GM18508 (cell line): ENCODE data around the gene TSHR.
"Not testable (repeated sequence)": the region's sequence is repeated elsewhere in the genome, so short reads cannot be mapped to it uniquely, and the experiment has no call there.

Experiments used
- ATAC-seq: cut with Tn5 transposase; IDR thresholded peaks from one replicate; pipeline ENCODE4 v1.9.1; 2021; ENCODE audit warnings: moderate number of reproducible peaks; ENCODE audit not compliant: insufficient read depth, unreplicated experiment

The TSHR gene

DNA sequence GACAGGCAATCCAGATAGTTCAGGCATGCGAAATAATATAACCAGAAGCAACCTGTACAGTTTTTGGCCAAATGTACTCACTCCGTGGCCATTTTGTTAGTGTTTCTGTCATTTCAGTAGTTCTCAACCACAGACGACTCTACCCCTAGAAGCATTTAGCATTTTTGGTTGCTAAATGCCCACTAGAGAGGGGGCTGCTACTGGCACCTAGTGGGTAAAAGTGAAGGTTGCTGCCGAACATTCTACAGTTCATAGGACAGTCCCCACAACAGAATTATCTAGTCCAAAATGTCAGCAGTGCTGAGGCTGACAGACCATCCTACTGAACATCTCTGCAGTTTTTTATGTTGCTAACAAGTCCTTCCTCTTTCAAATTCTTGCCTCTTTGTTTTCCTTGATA, 107.4 kb downstream of the TSHR start:
- ATAC-seq = peak; percentile 75

DNA sequence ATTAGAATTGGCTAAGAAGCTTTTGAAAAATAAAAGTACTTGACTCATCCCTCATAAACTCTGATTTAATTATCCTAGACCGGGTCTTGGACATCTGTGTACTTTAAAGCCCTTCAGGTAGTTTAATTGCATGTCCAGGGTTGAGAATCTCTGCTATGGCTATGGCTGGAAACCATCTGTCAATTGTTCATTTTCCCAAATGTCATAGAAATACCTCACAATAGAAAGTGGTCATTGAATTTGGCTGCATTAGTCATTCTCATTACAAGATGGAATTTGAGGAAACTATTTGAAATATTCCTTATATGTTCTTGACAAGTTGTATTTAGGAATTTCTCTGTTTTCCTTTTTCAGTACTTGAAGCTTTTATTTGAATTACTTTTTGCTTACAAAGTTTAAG, 111.3 kb downstream of the TSHR start:
- no peak for ATAC-seq

DNA sequence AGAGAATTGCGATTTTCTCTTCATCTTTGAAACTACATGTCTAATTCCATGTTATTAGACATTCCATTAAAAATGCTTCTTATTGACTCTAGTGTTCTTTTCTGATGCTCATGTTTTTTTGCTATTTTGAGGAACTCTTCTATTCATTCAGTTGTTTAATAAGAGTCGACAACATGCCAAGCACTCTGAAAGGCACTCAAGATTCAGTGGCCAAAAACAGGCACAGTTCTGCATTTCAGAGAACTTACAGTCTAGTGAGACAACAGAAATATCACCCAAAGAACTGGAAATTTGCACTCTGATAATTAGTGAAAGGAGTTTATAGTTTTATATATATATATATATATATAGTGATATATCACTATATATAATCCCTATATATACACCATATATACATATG, 111.7 kb downstream of the TSHR start:
- no peak for ATAC-seq

DNA sequence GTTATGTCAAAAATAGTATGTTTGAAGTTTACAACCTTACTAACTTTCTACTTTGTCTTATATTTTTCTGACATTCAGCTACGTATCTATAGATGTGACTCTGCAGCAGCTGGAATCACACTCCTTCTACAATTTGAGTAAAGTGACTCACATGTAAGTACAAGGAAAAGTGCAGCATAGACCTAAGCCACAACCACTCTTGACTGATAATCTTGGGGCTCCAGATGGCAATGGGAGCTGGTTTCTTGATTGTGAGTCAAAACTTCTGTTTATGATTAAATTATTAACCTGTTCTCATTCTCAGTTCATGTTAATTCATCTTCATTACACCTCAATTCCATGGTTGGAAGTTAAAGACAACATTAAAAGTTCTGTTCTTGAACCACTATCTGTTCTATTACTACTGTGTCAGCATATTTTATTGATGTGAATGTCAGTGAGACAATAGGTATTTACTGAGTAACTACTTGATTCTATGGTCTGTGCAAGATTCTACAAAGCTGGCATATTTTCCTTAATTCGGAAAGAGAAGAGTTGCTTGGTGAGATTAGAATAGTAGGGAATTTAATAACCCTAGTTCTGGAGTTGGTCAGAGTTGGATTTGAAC, 112.9 kb downstream of the TSHR start:
- no peak for ATAC-seq

DNA sequence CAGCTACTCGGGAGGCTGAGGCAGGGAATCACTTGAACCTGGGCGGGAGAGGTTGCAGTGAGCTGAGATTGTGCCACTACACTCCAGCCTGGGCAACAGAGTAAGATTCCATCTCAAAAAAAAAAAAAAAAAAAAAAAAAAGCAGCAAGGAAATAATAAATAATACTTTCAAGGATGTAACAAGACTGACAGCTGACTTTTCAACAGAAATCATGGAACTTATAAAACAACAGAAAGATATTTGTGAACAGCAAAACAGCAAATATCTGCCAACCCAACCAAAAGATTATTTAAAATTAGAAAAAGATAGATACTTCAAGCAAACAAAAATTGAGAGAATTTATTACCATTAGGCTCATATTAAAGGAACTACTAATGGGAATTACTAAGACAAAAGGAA, 115.1 kb downstream of the TSHR start:
- no peak for ATAC-seq

DNA sequence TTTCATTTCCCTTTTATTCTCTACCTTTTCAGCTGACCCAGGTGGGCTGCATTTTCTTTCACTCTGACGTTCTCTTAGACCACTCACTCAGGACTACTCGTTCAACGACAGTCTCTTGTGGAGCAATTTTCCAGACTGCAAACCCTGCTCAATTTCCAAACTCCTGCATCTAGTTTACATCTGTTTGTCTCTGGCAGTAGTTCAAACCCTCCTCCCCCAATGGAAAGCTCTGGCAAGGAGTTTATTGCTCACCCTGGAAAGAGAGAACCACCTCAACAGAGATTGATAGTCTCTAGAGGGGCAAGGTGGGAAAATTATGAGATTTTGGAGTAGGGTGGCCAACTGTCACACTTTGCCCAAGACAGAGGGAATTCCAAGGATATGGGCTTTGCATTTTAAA, 130.2 kb downstream of the TSHR start:
- no peak for ATAC-seq

DNA sequence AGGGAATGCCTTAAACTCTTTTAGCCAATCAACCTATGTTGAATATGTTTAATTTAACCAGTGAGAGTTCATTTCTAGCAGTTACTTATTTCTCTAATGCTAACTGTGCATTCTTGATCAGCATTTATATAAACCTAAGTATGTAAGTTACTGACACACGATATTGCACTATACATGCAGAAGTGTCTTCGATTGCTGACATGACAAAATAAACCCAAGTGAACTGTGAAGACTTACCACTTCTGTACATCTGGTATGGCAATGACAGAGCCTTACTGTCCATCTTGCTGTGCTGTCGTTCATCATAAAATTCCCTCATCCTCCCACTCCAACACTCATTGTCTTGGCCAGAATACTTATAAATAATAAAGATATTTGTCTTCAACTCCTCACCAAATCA, 131.8 kb downstream of the TSHR start:
- ATAC-seq = no peak

DNA sequence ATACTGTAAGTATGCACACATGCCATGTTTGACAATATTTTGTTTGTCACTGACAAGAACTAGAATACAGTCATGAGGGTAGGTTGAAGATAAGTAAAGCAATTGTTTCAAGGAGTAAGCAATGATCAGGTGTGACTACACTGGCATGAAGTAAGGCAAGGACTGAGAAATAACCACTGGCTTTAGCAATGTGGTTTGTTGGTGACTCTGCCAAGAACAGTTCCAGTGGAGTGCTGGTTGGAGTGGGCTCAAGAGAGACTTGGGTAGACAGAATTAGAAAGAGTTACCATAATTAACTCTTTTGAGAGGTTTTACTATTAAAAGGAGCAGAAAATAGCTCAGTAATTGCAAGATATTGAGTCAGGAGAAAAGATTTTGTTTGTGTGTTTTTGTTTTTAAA, 135.7 kb downstream of the TSHR start:
- ATAC-seq = no peak

DNA sequence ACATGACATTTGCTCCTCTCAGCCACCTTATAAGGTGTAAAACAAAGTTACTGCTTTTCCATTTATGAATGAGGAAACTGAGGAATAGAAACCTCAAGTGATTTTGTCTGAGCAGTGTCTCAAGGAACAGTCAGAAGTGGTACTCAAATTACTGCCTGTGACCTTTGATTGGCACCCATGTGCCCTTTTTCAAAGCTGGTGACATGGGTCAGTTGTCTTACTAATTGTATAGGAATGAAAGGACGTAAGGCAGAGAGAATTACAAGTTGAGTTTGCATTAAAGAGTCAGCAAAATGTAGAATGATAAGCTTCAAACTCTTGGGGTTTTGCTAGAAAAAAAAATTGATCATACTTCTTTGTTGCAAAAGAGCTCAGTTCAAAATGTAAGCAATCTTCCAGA, 136.2 kb downstream of the TSHR start:
- ATAC-seq = no peak

DNA sequence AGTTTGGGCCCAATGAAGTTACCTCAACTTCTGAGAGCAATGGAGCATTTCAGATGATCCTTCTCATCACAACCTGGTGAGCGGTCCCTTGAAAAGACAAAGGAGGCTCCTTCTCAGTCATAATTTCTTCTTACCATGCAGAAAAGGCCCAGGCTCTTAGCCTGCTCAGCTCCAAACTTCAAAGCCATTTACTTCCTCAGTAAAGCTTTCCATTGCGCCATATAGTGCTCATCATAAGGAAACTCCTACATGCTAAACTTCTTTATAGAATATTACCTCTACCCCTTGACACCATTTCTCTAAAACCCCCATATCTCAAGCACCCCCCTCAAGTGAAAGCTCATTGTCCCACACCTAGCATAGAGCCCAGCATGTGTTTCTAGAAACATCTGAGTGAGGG, 138.2 kb downstream of the TSHR start:
- no peak for ATAC-seq

DNA sequence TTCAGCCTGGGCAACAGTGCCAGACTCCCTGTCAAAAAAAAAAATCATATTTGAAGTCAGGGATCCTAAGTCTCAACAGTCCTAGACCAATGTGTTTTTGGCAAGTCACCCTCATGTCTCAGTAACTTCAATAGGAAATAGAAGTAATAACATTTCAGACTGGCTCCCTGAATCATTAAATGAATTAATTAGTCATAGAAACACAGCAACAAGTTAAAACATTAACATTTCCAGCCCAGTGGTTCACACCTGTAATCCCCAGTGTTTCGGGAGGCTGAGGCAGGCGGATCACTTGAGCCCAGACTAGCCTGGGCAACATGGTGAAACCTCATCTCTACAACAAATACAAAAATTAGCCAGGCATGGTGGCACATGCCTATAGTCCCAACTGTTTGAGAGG, 140.1 kb downstream of the TSHR start:
- ATAC-seq = no peak

DNA sequence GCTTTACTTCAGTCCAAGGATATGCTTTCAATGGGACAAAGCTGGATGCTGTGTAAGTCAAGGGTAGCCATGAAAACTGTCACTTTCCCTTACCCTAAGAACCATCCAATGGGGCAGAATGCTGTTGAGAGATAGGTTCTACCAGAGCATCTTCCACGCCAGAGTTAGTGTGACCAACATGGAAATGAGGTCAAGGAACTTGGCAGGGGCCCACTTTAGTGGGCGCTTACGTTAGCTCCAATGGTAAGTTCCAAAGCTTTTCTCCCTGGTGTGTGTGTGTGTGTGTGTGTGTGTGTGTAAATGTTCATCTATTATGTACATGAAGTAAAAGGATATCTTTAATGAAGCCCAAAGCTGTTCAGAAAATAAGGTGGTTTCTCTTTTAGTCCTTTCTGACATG, 141.2 kb downstream of the TSHR start:
- ATAC-seq = no peak

DNA sequence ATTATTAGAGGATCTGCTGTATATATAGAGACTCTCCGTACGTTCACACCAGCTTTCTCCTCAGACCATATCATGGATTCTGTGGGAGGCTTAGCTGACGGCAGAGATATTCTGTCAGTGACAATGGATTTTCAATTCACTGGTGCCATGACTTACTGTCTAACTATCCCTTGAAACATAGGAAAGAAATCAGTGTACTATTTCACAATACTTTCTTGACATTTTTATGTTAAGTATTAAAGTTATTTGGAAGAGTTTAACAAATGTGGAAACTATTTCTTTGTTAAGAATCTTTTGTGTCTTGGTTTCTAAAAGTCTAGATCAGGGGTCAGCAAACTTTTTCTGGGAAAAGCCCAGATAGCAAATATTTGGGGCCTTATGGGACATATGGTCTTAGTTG, 146.8 kb downstream of the TSHR start:
- ATAC-seq = no peak

DNA sequence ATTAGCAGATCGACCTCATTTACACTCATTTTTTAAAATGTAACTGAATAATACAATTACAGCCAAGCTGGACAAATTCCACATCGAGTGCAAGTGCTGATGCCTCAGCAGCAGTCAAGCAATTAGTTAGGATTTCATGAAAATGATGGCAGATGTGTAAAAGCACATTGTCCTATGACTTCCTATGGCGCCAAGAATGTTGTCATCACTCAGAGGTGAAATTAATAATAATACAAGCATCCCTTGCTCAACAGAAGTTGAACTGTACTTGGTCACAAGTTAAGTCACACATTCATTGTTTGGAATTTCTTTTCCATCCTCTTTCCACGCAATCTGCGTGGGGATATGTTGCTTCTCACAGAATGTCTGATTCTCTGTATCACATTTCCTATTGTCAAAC, 148.0 kb downstream of the TSHR start:
- ATAC-seq = no peak

DNA sequence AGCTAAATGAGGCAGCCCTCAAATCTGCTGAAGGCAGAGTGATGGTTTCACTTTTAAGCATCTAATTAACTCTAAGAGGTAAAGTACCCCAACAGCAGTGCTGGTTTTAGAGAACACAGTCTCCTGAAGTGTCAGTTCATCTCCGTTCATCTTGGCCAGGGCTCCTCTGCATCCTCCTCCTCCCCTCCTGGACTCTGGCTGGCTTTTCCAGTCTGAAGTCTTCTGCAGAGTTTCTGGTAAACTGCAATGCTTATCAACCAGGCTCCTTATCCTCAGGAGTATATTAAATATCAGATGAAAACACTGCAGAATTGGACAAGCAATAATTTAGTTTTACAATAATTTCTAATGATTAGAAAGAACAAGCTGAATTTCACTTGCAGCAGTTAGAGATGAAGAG, 150.0 kb downstream of the TSHR start:
- ATAC-seq = no peak

DNA sequence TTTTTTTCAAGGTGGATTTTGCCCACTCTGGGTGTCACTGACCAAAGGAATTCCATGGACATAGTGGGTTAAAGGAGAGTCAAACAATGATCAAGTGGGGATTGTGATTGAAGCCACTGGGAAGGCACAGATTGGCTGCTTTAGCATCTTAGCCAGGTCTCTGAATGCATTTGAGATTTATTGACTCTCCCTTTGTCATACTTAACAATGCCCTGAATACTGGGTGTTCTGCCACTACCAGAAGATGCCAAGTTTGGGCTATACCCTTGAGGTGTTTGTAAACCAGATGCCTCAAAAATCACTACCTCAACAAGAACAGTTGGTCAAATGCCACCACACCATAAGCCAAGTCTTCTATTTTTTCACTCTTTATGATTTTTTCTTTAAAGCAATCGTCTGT, 150.5 kb downstream of the TSHR start:
- ATAC-seq = no peak

DNA sequence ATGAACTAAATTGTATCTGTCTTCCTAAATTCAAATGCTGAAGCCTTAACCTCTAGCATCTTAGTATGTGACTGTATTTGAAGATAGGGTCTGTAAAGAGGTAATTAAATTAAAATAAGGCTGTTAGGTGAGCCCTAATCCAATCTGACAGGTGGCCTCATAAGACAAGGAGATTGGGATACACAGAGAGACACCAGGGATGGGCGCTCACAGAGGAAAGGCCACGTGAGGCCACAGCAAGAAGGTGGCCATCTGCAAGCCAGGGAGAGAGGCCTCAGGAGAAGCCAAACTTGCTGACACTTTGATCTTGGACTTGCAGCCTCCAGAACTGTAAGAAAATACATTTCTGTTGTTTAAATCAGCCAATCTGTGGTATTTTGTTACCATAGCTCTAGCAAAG, 154.8 kb downstream of the TSHR start:
- no peak for ATAC-seq

DNA sequence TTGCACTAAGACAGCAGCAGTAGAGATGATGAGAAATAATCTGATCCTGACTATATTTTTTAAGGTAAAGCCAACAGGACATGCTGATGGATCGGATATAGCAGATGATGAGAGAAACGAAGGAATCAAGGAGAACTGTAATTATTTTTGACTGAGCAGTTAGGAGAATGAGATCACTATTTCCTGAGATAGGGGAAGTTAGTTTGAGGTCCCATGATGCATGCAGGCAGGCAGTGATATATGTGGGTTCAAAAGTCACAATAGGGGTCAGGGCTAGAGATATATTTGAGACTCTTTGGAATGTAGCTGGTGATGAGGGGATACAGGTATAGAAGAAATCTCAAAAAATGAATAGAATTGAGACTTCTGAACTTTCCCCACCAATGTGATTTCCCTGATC, 157.8 kb downstream of the TSHR start:
- ATAC-seq = no peak

DNA sequence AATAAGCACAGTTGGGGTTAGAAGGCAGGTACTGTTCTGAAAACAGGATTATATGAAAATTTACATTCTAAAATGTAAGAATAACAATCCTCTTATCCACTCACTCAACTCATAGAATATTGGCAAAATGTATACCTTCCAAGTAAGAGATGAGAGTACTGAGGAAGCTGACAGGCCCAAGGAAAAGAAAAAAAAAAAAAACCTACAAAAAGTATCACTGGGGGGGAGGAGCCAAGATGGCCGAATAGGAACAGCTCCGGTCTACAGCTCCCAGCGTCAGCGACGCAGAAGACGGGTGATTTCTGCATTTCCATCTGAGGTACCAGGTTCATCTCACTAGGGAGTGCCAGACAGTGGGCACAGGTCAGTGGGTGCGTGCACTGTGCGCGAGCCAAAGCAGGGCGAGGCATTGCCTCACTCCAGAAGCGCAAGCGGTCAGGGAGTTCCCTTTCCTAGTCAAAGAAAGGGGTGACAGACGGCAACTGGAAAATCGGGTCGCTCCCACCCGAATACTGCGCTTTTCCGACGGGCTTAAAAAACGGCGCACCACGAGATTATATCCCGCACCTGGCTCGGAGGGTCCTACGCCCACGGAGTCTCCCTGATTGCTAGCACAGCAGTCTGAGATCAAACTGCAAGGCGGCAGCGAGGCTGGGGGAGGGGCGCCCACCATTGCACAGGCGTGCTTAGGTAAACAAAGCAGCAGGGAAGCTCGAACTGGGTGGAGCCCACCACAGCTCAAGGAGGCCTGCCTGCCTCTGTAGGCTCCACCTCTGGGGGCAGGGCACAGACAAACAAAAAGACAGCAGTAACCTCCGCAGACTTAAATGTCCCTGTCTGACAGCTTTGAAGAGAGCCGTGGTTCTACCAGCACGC, 158.8 kb downstream of the TSHR start:
- ATAC-seq = not testable (repeated sequence)

DNA sequence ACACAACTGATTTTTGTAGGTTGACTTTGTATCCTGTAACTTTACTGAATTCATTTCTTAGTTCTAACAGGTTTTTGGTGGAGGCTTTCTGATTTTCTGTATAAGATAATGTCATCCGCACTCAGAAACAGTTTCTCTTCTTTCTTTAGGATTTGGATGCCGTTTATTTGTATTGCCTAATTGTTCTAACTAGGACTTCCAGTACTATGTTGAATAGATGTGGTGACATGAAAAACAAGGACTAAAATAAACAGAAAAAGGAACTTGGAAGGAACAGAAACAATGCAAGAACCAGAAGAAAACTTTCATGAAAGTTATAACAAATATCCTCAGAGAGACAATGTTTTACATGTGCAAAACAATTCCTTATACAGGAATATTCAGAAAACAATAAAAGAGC, 165.1 kb downstream of the TSHR start:
- ATAC-seq = no peak

DNA sequence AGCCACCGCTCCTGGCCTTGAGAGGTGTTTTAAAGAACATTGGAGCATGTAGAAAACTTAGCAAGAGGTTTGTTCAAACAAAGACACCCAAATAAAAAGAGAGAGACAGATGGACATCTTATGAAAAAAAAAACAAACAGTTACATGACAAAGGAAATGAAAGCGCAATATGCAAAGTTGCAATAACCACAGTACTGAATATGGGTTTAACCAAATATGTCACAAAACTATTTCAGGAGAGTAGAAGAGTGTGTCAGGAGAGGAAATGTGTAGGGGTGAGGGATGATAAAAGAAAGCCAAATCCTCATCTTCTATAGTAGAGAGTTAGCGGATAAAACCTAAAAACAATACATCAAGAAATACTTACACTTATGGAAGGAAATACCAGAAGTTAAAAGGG, 166.9 kb downstream of the TSHR start:
- ATAC-seq = peak; percentile 99

DNA sequence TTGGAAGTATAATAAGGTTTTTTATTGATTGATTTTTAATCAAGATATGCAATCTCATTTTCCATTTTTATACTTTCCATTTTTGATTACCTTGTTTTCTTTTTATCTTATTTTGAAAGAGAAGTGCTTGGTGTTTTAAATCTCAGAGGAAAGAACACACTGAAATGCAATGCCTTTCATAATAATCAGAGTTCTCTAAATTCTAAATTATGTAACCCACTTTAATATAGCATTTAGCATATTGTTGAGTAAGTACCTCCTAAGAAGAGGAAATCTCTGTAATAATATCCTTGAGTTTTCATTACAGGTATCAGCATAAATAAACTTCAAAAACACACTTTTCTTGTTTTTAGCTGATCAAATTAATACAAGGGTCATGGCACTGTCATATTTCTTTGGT, 168.4 kb downstream of the TSHR start:
- no peak for ATAC-seq
